IMR-90 (cell line): ENCODE results near the gene RGS3. TPM values are rescaled to one million over a fixed set of nuclear protein-coding genes. Genes with fewer than 3 reads are reported as not detected.
A peak's percentile ranks its signal among the peaks of the same experiment; 100 is the strongest.

Source experiments
- ATAC-seq: fragments of 200-7000 bp; cut with Tn5 transposase; 2 replicates; pipeline ENCODE4 v1.9.1; 2020; ENCODE audit warnings: low read depth, mild to moderate bottlenecking, moderate library complexity
- BruUV-seq: library from RNA; stranded (reverse); fragments of 400-500 nt; replicated peaks from 2 replicates; lab custom pipeline; 2021; lab: Mats Ljungman, UMichigan
- CTCF ChIA-PET: fragments of 300-600 bp; formaldehyde crosslinking; extraction: SDS; loops from one replicate; lab custom pipeline; 2021; ENCODE audit warnings: antibody characterized with exemption; lab: Yijun Ruan, JAX
- POLR2A ChIA-PET: fragments of 300-600 bp; sonication (Branson Sonifier 250); formaldehyde crosslinking; loops from one replicate; lab custom pipeline; 2022; ENCODE audit warnings: antibody characterized with exemption; ENCODE audit not compliant: unreplicated experiment; lab: Charles Lee
- DNase-seq: peaks from one replicate; pipeline ENCODE4 v3.0.0; 2013
- H2AFZ ChIP-seq: replicated peaks from 2 replicates; pipeline ENCODE3; 2013; ENCODE audit warnings: low read length, mild to moderate bottlenecking; ENCODE audit not compliant: poor library complexity
- H2AK5ac ChIP-seq: 2 replicates; pipeline ENCODE4 v1.6.1; 2013; ENCODE audit warnings: low read depth, low read length, inconsistent platforms
- H2AK9ac ChIP-seq: replicated peaks from 2 replicates; pipeline ENCODE3; 2013; ENCODE audit warnings: mild to moderate bottlenecking, low read depth, low read length, moderate library complexity; ENCODE audit not compliant: poor library complexity
- H2BK120ac ChIP-seq: 2 replicates; pipeline ENCODE4 v1.6.1; 2013; ENCODE audit warnings: low read depth, low read length, inconsistent platforms
- H2BK15ac ChIP-seq: 3 replicates; pipeline ENCODE4 v1.6.1; 2013; ENCODE audit warnings: low read depth, low read length, inconsistent platforms
- H2BK20ac ChIP-seq: 2 replicates; pipeline ENCODE4 v1.6.1; 2013; ENCODE audit warnings: low read depth, mild to moderate bottlenecking, inconsistent platforms, low read length, moderate library complexity
- H2BK5ac ChIP-seq: 2 replicates; pipeline ENCODE4 v1.6.1; 2013; ENCODE audit warnings: mild to moderate bottlenecking, low read depth, low read length, inconsistent platforms; ENCODE audit not compliant: poor library complexity, severe bottlenecking
- H3K14ac ChIP-seq: replicated peaks from 2 replicates; pipeline ENCODE4 v1.6.1; 2013; ENCODE audit warnings: low read depth, low read length, inconsistent platforms
- H3K18ac ChIP-seq: 2 replicates; pipeline ENCODE4 v1.6.1; 2013; ENCODE audit warnings: low read depth, low read length, control low read depth
- H3K23ac ChIP-seq: 2 replicates; pipeline ENCODE4 v1.6.1; 2013; ENCODE audit warnings: low read depth, low read length, inconsistent platforms
- H3K27ac ChIP-seq: 2 replicates; pipeline ENCODE4 v1.5.1; 2013; ENCODE audit warnings: mild to moderate bottlenecking, control low read depth, low read length; ENCODE audit not compliant: insufficient read depth
- H3K27me3 ChIP-seq: 2 replicates; pipeline ENCODE4 v1.6.1; 2013; ENCODE audit warnings: low read length; ENCODE audit not compliant: control insufficient read depth, insufficient read depth
- H3K36me3 ChIP-seq: 2 replicates; pipeline ENCODE4 v1.6.1; 2013; ENCODE audit warnings: low read length, mixed read lengths; ENCODE audit not compliant: control insufficient read depth, insufficient read depth
- H3K4ac ChIP-seq: 2 replicates; pipeline ENCODE4 v1.6.1; 2013; ENCODE audit warnings: low read depth, low read length, inconsistent platforms
- H3K4me1 ChIP-seq: 2 replicates; pipeline ENCODE4 v1.6.1; 2013; ENCODE audit warnings: low read length, mixed read lengths; ENCODE audit not compliant: control insufficient read depth, insufficient read depth
- H3K4me2 ChIP-seq: 2 replicates; pipeline ENCODE4 v1.6.1; 2013; ENCODE audit warnings: low read depth, mild to moderate bottlenecking, control low read depth, low read length, moderate library complexity
- H3K4me3 ChIP-seq: 2 replicates; pipeline ENCODE4 v1.5.1; 2013; ENCODE audit warnings: low read depth, mild to moderate bottlenecking, control low read depth, low read length, moderate library complexity; ENCODE audit not compliant: insufficient read depth
- H3K56ac ChIP-seq: 2 replicates; pipeline ENCODE4 v1.6.1; 2013; ENCODE audit warnings: low read length, inconsistent platforms; ENCODE audit not compliant: insufficient read depth; ENCODE audit errors: extremely low read depth
- H3K79me1 ChIP-seq, 2 experiments: 2 replicates each; pipeline ENCODE4 v1.6.1; 2013; ENCODE audit warnings: low read length in 2 of 2, inconsistent platforms in 1 of 2, low read depth in 1 of 2
- H3K9ac ChIP-seq: 2 replicates; pipeline ENCODE4 v1.6.1; 2013; ENCODE audit warnings: low read depth, low read length, control low read depth
- H3K9me1 ChIP-seq: 2 replicates; pipeline ENCODE4 v1.6.1; 2013; ENCODE audit warnings: low read length, inconsistent platforms; ENCODE audit not compliant: insufficient read depth
- H3K9me3 ChIP-seq: 2 replicates; pipeline ENCODE4 v1.6.1; 2013; ENCODE audit warnings: low read length; ENCODE audit not compliant: control insufficient read depth, insufficient read depth
- H4K20me1 ChIP-seq: 2 replicates; pipeline ENCODE4 v1.6.1; 2013; ENCODE audit warnings: low read length, inconsistent platforms; ENCODE audit not compliant: insufficient read depth
- H4K5ac ChIP-seq: 2 replicates; pipeline ENCODE4 v1.6.1; 2013; ENCODE audit warnings: mild to moderate bottlenecking, low read depth, low read length, control low read depth
- H4K8ac ChIP-seq, 2 experiments: 2 replicates each; pipeline ENCODE4 v1.6.1; 2013; ENCODE audit warnings: low read depth in 2 of 2, low read length in 2 of 2, control low read depth in 1 of 2, inconsistent platforms in 1 of 2
- H4K91ac ChIP-seq: 2 replicates; pipeline ENCODE4 v1.6.1; 2013; ENCODE audit warnings: low read depth, low read length, inconsistent platforms; ENCODE audit not compliant: insufficient read depth
- CEBPB ChIP-seq: IDR thresholded peaks from 2 replicates; pipeline ENCODE4 v1.6.1; 2012; ENCODE audit warnings: low read depth, low read length, improper control_type of control experiment
- CTCF ChIP-seq: conservative IDR thresholded peaks from 2 replicates; pipeline ENCODE4 v1.5.1; 2012; ENCODE audit warnings: mild to moderate bottlenecking, low read depth, low read length, improper control_type of control experiment
- ELK1 ChIP-seq: fragments of 150-350 bp; IDR thresholded peaks from 2 replicates; pipeline ENCODE4 v1.6.1; 2016; ENCODE audit warnings: low read depth, mild to moderate bottlenecking, low read length, moderate library complexity, borderline replicate concordance
- FOS ChIP-seq: fragments of 150-350 bp; IDR thresholded peaks from 2 replicates; pipeline ENCODE4 v1.6.1; 2016; ENCODE audit warnings: low read depth, low read length
- MAFK ChIP-seq: IDR thresholded peaks from 2 replicates; pipeline ENCODE4 v1.6.1; 2012; ENCODE audit warnings: low read depth, low read length, improper control_type of control experiment
- MAZ ChIP-seq: IDR thresholded peaks from 2 replicates; pipeline ENCODE4 v1.6.1; 2012; ENCODE audit warnings: low read depth, mild to moderate bottlenecking, low read length, improper control_type of control experiment, moderate library complexity, borderline replicate concordance
- MXI1 ChIP-seq: IDR thresholded peaks from 2 replicates; pipeline ENCODE4 v1.6.1; 2012; ENCODE audit warnings: low read depth, mild to moderate bottlenecking, low read length, moderate library complexity, borderline replicate concordance
- POLR2A ChIP-seq: IDR thresholded peaks from 2 replicates; pipeline ENCODE4 v1.6.1; 2012; ENCODE audit warnings: mild to moderate bottlenecking, low read depth, low read length
- RAD21 ChIP-seq: IDR thresholded peaks from 2 replicates; pipeline ENCODE4 v1.6.1; 2012; ENCODE audit warnings: low read length, improper control_type of control experiment
- RFX5 ChIP-seq: IDR thresholded peaks from 2 replicates; pipeline ENCODE4 v1.8.0; 2012; ENCODE audit warnings: low read depth, mild to moderate bottlenecking, low read length, moderate library complexity
- SMC3 ChIP-seq: fragments of 150-350 bp; IDR thresholded peaks from 2 replicates; pipeline ENCODE4 v1.6.1; 2016; ENCODE audit warnings: low read depth, mild to moderate bottlenecking, antibody characterized with exemption, low read length, moderate library complexity
- USF2 ChIP-seq: fragments of 150-350 bp; IDR thresholded peaks from 2 replicates; pipeline ENCODE4 v1.6.1; 2017; ENCODE audit warnings: mild to moderate bottlenecking, antibody characterized with exemption, low read length, low read depth
- WGBS, 2 experiments: methylation state at CpG; one replicate each; pipeline versions ENCODE4 v1.1.5 to v1.1.7; 2013; ENCODE audit warnings: missing lambda C conversion rate in 2 of 2; ENCODE audit not compliant: insufficient read length in 1 of 2; ENCODE audit errors: extremely low coverage in 2 of 2; 5-methylcytosine and 5-hydroxymethylcytosine counted together
- dilution Hi-C: fragments of 300-500 bp; cut with HindIII; formaldehyde crosslinking; loops from one replicate; pipeline ENCODE4 v1.14.3; 2018; ENCODE audit warnings: low sequenced_read_pairs; ENCODE audit not compliant: unreplicated experiment
- in situ Hi-C: fragments of 300-500 bp; cut with MboI; formaldehyde crosslinking; loops from 3 replicates; pipeline ENCODE4 v1.14.3; 2019; ENCODE audit warnings: low sequenced_read_pairs, inconsistent platforms, mixed read lengths
- intact Hi-C: fragments of 100-400 bp; cut with micrococcal nuclease; formaldehyde crosslinking; loops from 2 replicates; pipeline ENCODE4 v1.10.0; 2022
- polyA plus RNA-seq, 3 experiments: library from polyadenylated mRNA; depleted of rRNA; stranded (reverse); fragments of >200 nt; gene quantifications; 2 replicates each; pipeline ENCODE4 v1.2.3, GENCODE V29; 2012; ENCODE audit warnings: low replicate concordance in 1 of 3
- total RNA-seq: library from RNA; depleted of rRNA; stranded (reverse); fragments of >200 nt; gene quantifications from 2 replicates; pipeline ENCODE4 v1.2.3, GENCODE V29; 2012

The RGS3 gene
- total and polyA plus RNA-seq, 2 of the 4 experiments (the other 2 are of a cell fraction): 51.8 to 65.6 TPM

- no peaks in the 10 kb centered on the region for H3K27me3 ChIP-seq
- CTCF ChIA-PET: interaction anchor here (0.7 kb wide), 1 partner anchor 46 kb away, joined by 4 read pairs; no protein-coding TSS in a partner anchor
- peak overlapping the region; percentile 63 for H2AFZ ChIP-seq
- dilution Hi-C loops (no loop called here), in situ Hi-C loops (no loop called here), intact Hi-C loops (no loop called here)
- H4K20me1 ChIP-seq: no peaks in the 10 kb centered on the region
- H4K91ac ChIP-seq: no peak overlapping the region; the same call in 1 of the 2 replicates
- no peak overlapping the region; the same call in 2 of the 3 replicates for H2BK15ac ChIP-seq
- no CpG with 5 or more reads among the region's 4 CpGs for WGBS, 2 experiments
- DNase-seq (peak; percentile 18), ATAC-seq (peak; percentile 42)
- no peaks in the 10 kb centered on the region for H3K9me3 ChIP-seq
- no peak overlapping the region for H3K4ac ChIP-seq
- no peak overlapping the region for H3K14ac ChIP-seq
- H3K9ac ChIP-seq: no peak overlapping the region
- H2AK9ac ChIP-seq: peak overlapping the region; percentile 22
- no peaks in the 10 kb centered on the region for H3K79me1 ChIP-seq
- TF ChIP-seq USF2 (no peak), POLR2A (no peak), RFX5 (no peak), MAFK (no peak), RAD21 (no peak), SMC3 (no peak), FOS (no peak), CEBPB (no peak), CTCF (no peak), MXI1 (no peak), MAZ (no peak), ELK1 (no peak)
- no peak overlapping the region for H2BK20ac ChIP-seq
- BruUV-seq: no TSS peak
- H3K23ac ChIP-seq: no peak overlapping the region
- H3K18ac ChIP-seq: peak overlapping the region; percentile 22; the same call in 1 of the 2 replicates
- peak overlapping the region; percentile 1; the same call in 1 of the 2 replicates for H4K5ac ChIP-seq
- H4K8ac ChIP-seq: no peak overlapping the region
- POLR2A ChIA-PET: no interaction called here
- H3K4me1 ChIP-seq: peaks cover 2% of the 10 kb centered on the region; the same call in 1 of the 2 replicates
- H3K9me1 ChIP-seq: peaks cover 6% of the 10 kb centered on the region; the same call in 1 of the 2 replicates
- no peak overlapping the region for H2BK5ac ChIP-seq
- no peak overlapping the region for H3K56ac ChIP-seq
- H2AK5ac ChIP-seq: no peak overlapping the region
- no peak overlapping the region for H3K4me3 ChIP-seq
- no peak overlapping the region for H2BK120ac ChIP-seq
- no peak overlapping the region; the same call in 1 of the 2 replicates for H3K27ac ChIP-seq
- no peak overlapping the region for H3K4me2 ChIP-seq
- no peaks in the 10 kb centered on the region for H3K36me3 ChIP-seq
Observed at GRCh38 chr9:113526841-113527240, 63.3 kb downstream of the RGS3 start.
